NCI-H460 (cell line): ENCODE measurements around the gene SRC. TPM values are rescaled to one million over a fixed set of nuclear protein-coding genes. Genes with fewer than 3 reads are reported as not detected.

Source experiments
- DNase-seq: peaks from one replicate; pipeline ENCODE4 v3.0.0-alpha.2; 2016; ENCODE audit warnings: low read depth; ENCODE audit errors: extremely low read depth
- total RNA-seq: library from RNA; depleted of rRNA; stranded (reverse); fragments of >200 nt; shearing (Covaris generic); gene quantifications from 2 replicates; pipeline ENCODE4 v1.2.3, GENCODE V29; 2014

SRC gene
- total RNA-seq, 1 experiment from 2014 or later, result 116 TPM

DNA sequence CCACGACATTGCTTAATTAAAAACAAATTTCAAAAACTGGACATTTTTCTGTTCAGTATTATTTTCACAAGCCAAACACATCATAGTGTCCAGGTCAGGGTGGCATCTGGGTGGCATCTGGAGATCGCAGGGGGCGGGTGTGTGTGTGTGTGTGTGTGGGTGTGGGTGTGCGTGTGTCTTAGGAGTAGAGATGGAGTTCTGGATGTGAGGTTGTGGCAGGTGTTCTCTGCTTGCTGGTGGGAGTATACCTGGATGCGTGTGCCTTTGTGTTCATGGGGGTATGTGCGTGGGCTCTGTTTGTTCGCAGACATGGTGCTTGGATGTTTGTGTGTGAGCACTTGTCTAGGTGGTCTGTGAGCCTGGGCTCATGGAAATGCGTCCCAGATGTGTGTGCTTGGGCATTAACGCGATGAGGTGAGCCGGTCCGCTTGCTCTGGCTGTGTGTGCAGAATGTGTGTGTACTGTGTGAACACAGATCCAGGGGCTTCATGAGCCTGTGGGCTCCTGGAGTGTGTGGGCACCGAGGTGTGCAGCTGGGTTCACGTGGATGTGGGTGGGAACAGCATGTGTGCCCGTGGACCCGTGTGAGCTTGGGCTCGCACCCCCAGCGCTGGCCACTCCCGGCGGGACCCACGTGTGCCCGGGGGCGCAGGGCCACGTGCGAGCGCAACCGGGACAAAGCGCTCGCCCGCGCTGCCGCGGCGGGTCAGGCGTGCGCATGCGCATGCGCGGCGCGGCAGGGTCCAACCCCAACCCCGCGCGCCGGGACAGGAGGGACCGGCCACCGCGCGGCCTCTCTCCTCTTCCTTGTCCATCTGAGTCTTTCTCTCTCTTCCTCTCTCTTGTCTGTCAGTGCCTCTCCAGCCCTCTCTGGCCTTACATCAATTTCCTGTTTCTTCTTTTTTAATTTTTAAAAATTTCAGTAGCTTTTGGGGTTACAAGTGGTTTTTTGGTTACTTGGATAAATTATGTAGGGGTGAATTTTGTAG, 60.4 kb downstream of the SRC start:
- peak; percentile 54 for DNase-seq

DNA sequence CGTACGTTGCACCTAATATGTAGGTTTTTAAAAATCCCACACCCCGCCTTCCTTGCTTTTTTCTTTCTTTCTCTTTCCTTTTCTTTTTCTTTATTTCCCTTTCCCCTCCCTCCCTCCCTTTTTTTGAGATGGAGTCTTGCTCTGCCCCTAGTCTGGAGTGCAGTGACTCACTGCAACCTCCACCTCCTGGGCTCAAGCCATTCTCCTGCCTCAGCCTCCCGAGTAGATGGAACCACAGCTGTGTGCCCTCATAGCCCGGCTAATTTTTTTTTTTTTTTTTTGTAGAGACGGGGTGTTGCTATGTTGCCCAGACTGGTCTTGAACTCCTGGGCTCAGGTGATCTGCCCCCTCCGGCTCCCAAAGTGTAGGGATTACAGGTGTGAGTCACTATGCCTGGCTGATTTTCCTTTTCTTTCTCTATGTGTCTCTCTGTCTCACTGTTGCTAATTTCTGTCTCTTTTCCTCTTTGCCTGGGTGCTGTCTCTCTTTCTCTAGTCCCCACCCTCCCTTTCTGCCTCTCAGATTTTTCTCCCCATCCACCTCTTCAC, 61.2 kb downstream of the SRC start:
- no peak for DNase-seq

DNA sequence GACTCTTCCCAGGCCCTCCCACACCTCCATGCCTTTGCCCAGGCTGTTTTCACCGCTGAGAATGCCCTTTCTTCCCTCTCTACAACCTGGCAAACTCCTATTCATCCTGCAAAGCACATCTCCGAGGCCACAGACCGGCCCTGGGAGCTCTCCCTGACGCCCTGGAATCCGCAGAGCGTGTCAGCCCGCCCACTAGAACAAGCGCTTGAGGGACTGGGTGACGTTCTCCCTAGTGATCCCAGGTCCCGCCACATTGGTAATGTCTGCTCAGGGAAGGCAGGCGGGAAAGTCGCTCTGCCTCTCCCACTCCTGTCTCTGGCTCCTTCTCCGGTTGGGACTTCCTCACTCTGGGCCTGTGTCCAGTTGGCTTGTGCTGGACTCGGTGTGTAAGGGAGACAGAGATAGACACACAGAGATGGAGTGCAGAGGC, 61.6 kb downstream of the SRC start:
- DNase-seq, result no peak

DNA sequence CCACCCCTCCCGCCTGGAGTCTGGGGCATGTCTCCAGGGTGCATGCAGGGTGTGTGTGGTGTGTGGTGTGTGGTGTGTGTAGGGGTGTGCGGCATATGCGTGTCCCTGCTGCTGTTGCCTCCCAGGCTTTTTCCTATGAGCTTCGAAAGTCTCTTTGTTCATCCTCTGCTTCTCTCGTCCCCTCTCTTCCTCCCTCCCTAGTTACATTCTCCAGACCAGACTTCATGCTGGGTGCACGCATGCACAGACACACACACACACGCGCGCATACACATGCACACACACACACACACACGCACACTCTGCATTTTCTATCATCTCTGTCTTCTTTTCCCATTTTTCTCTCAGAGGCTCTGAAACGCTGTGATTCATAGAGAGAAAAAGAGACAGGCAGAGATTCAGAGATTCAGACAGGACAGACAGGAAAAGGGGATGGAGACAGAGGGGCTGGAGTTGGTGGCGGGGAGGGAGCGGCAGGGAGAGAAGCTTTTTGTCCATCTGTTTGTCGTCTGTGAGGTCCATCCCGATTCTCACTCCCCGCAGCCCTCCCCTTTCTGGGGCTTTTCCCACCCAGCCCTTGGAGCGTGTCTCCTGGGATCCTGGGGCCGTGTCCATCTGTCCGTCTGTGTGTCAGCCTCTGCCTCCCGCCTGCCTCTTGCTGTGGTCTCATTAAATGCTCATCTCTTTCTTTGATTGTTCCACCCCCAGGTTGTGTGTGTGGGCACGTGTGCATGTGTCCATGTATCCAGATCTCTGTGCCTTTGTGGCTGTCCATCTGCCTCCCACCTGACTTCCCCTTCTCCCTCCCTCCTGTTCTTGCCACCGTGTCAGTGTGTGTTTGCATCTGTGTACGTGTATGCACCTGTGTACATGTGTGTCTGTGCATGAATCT, 62.6 kb downstream of the SRC start:
- DNase-seq, result no peak

DNA sequence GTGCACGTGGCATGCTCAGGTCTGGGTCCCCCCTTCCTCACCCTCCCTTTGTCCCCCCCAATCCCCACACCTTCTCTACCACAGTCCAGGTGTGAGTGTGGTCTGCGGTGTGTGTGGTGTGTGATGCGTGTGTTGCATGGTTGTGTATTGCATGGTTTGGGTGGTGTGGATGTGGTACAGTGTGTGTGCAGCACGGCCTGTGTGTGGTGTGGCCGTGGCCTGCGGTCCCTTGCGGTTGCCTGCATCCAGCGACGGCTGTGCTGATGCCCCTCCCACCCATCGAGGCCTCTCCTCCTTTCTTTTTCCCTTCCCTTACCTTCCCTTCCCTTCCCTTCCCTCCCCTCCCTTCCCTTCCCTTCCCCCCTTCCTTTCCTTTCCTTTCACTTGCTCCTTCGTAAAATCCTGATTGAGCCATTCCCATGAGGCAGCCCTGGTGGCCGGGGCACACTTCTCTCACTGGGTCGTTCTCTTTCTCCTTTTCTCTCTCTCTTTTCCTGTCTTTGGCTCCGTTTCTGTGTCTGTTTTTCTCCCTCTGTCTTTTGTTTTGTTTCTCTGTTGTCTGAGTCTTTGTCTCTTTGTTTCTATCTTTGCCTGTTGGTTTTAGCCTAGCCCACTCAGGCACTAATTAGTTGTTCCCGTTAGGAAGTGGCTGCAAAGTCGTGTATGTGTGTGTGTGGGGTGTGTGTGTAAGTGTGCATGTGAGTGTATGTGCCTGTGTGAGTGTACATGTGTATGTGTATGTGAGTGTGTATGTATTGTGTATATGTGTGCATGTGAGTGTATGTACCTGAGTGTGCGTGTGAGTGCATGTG, 65.7 kb downstream of the SRC start:
- DNase-seq, result no peak

DNA sequence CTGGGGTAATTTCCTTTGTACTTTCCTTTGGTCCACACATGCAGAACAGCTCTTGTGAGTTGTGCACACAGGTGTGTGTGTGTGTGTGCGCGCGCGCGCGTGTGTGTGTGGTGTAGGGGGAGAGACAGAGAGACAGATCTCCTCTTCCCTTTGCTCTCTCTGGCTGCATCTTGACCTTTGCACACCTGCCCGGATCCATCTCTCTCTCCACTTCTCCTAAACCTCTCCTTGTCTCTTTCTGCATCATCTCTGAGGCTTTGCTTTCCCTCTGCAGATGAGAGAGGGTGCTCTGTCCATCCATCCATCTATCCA, 67.0 kb downstream of the SRC start:
- DNase-seq, result no peak

DNA sequence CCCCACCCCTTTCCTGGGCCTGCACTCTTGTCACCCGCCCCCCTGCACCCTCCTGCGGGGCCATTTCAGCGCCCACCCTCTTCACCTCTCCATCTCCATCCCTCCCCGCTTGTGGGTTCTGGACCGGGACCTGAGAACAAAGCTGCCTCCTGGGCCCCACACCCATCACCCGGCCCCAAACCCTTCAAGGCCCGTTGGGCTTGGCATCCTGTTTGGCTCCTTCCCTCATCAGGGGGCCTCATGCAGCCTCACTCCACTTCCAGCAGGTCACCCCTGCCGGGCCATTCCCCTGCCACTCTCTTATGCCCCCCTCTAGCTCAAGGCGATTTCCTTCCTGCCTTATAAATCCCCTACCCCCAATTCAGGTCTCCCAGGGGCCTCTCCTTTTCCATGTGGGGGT, 67.4 kb downstream of the SRC start:
- no peak for DNase-seq

DNA sequence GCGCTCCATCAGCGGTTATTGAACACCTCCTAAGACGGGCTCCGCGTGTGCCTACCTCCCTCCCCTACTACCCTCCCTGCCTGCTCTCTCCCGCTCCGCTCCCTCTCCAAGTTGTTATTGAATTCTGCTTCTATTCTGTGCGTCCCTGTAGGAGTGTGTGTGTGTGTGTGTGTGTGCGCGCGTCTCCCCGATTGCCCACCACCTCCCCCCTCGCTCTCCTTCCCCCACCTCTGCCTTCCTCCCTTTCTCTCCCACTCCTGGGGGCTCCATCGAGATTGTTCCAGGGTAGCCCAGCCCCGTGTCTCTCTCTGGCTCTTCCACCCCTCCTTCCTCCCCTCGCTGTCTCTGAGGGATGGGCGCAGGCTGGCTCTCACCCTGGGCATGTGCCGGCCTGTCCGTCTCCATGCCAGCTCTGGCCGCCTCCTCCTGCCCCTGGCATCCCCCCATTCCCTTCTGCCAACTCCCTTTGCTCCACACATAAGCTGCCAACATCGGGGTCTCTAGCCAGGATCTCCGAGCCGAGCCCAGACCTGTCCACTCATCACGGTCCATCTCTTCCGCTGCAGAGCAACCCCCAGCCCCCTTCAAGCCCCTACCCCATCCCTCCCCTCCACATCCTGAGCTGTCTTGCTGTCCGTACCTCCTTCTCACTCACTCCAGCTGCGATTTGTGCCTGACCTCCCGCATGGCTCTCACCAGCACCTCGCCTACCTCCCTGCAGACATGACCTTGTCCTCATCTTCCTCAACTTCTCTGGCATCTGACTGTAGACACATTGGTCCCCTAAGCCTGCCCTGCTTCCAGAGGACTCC, 68.5 kb downstream of the SRC start:
- no peak for DNase-seq

DNA sequence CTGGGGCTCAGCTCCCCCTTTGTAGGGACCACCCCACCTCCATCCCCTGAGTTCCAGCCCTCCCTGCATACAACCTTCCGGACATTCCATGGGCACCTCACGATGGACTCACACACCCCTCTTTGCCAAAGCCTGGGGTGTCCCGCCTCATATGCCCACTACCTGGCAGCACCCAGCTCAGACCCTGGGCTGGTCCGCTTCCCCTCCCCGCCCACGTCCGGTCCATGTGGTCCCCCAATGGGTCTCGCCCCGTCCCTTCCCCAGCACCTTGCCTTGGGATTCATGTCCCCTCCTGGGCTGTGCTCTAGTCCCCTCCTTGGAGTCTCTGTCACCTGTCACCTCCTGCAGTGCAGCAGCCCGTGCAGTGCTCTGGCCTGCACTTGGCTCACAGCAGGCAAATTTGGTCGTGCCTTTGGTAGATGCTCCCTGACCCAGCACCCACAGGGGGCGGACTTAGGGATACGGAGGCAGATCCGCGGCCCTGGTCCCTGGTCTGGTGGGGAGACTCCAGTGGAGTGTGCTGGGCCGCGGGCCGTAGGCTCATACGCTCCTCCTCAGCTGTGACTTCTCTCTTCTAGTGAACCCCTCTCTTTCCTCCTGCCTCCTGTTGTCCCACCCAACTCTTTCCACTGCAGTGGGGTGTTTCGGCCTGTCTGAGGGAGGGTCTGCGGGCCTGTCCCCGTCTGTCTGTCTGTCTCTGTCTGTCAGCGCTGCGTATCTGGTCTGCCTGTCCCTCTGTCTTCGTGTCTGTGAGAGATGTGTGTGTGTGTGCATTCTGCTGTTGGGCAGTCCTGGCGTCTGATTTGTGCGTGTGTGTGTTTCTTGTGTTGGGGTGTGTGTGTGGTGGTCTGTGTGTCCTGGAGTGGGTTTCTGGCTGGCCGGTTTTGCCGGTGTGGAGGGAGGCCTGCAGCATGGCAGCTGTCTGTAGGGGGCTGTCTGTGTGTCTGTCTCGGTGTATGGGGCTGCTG, 69.5 kb downstream of the SRC start:
- DNase-seq, result no peak

DNA sequence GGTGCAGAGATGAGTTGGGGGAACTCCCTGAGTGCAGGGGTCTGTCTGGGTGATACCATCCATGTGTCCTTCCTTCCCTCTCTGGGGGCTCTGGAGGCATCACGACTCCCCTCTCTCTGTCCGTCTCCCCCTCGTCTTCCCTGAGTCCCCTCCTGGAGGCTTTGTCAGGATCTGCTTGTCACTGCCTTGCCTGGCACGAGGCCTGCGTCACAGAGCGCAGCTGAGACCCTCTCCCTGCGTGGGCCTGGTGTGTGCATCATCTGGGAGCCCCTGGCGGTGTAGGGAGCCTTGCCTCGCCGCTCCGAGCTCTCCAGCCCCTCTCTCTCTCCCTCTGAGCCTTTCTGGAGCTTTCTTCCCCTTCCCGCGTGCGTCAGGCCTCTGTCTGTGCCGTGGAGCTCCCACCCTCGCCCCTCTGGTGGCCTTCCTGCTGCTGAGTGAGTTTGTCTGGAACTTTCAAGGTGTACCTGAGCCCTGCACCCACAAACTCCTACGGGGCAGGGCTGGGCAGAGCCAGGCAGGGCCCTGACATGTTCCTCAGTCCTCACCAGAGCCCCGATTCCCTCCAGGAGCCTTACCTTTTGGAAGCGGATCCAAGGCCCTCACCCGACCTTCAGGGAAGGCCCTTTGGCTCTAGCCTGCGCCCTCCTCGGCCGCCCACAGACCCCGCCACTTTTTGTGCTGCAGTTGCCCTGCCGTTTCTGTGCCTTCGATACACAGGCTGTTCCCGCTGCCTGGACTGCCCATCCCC, 70.3 kb downstream of the SRC start:
- DNase-seq, result no peak

DNA sequence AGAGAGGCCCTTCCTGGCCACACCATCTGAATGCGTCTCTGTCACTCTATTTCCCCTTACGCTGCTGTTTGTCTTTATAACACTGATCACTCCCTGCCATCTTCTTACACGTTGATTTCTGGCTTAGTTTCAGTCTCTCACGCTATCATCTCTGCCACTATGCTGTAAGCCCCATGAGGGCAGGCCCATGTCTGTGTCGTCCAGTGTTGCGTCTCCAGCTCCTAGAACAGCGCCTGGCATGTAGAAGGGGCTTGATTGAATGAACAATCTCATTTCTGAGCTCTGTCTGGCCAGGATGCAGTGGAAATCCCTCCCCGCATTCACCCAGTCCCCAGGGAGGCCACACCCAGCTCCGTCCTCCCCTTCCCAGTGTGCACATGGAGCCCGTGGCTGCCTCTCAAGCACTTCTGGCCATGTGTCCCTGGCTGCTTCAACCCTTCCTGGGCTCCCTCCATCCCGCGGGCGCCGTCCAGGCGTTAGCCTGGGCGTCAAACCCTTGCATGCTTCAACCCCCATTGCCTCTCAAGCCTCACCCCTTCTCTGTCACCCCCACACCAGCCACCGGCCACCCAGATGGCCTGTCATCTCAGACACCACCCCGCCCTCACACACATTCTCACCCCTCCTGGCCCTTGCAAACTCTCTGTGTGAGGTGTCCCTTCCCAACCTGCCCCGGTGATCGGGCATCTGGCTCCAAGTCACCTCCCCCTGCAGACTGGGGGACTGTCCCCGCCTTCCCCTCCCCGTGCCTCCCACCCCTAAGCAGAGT, 71.1 kb downstream of the SRC start:
- DNase-seq, result no peak

DNA sequence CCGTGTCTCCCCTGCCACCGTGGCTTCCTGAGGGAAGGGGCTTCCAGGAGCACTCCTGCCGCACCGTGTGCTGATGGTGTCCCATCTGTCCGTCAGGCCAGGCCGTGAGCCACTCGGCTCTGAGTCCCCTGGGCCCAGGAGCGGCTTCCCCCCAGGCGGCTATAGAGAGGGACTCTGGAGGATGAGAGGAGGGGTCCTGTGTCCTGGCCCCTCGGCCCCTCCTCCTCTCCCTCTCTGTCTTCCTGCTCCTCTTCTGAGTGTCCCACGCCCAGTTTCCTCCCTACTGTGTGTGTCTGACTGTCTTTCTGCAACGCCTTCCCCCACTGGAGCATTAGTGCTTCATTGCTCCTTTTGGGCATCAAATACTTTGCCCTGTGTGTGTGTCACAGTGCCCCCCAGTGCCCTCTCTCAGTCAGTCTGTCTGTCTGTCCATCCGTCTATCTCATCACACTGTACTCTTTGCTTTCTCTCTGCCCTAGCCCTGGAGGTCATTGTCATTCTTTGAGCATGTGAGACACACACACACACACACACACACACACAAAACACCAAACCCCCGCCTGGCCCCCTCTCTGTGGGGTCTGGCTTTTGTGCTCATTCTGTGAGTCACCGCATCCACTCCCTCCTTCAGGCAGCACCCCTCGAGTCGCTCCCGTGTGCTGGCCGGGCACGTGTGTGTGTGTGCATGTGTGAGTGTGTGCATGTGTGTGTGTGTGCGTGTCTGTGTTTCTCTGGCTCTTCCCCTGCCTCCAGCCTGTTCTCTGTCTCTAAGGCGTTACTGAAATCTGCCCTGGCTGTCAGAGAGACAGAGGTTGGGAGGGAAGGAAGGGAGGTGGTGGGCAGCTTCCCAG, 71.9 kb downstream of the SRC start:
- no peak for DNase-seq

DNA sequence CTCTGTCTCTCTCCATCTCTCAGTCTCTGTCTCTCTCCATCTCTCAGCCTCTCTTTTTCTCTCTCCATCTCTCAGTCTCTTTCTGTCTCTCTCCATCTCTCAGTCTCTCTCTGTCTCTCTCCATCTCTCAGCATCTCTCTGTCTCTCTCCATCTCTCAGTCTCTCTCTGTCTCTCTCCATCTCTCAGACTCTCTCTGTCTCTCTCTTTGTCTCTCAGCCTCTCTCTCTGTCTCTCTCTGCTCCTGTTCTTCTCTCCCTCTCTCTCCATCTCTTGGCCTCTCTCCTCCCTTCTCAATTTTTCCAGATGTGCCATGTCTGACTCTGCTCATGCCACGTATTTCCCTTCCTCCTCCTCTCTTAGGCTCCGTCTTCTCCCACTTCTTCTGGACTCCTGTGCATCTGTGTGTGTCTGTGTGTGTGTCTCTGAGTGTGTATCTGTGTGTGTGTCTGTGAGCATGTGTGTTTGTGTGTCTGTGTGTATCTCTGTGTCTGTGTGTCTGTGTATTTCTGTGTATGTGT, 72.7 kb downstream of the SRC start:
- DNase-seq, result no peak

DNA sequence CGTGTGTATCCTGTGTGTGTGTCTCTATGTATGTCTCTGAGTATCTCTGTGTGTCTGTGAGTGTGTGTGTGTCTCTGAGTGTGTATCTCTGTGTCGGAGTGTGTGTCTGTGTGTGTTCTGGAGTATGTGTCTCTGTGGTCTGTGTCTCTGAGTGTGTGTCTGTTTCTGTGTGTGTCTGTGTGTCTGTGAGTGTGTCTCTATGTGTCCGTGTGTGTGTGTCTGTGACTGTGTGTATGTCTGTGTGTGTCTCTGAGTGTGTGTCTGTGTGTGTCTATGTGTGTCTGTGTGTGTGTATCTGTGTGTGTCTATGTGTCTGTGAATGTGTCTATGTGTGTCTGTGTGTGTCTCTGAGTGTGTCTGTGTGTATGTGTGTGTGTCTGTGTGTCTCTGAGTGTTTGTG, 73.4 kb downstream of the SRC start:
- no peak for DNase-seq

DNA sequence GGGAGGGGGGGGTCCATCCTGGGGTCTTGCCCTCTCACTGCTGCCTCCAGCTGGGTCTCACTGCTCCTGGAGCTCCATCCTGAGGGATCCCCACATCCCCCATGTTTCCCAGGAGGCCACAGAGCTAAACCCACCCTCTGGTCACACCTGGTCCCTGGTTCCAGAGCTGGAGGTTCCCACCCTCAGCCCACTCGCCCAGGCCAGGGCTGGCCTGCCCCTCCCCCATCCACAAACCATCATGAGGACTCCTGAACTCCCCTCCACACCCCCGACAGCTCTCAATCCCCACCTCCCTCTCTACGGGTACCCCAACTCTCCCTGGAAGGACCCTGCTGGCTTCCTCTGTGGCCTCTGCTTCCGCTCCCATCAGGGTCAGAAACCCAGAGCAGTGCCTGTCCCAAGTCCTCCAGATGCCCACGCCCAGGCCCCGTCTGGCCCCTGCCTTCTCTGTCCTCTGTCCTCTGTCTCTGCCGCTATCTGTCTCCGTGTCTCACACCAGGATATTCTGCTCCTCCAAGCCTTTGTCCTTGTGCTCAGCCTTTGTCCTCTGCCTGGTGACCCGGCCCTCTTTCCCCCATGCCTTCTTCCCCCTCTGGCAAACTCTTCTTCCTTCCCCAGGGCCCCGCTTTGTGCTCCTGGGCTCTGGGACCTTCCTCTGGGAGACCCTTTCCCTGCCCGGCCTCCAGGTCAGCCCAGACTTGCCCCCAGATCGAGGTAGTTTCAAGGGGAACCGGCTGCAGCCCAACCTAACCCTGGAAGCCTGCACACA, 74.0 kb downstream of the SRC start:
- no peak for DNase-seq
